Measurements from ENCODE around the gene MYPN. TPM values are rescaled to one million over a fixed set of nuclear protein-coding genes. Genes with fewer than 3 reads are reported as not detected.

MYPN gene
- total and polyA plus RNA-seq, 2 experiments from 2014 or later = not detected

- TF ChIP-seq REST (IDR thresholded peaks at IDR 0.05; ENCODE audit: unreplicated experiment) (no peak), JUNB (IDR thresholded peaks at IDR 0.05; ENCODE audit: unreplicated experiment) (no peak), CREB1 (CRISPR knock-in tag; IDR thresholded peaks at IDR 0.05; ENCODE audit: low read depth) (no peak), ZNF114 (CRISPR knock-in tag; IDR thresholded peaks at IDR 0.05) (no peak), EZH2phosphoT487 (IDR thresholded peaks at IDR 0.05; ENCODE audit: unreplicated experiment) (no peak), EZH2 (IDR thresholded peaks at IDR 0.05; ENCODE audit: low read depth, unreplicated experiment) (no peak), NANOG (IDR thresholded peaks at IDR 0.05; ENCODE audit: borderline replicate concordance) (no peak)
Observed at GRCh38 chr10:68167586-68168189, 58.4 kb downstream of the MYPN start (continued).

GRCh38 chr10:68171539-68172080, 62.3 kb downstream of the MYPN start:
- Histone ChIP-seq H3K9me2 (ENCODE audit: insufficient read depth) (0 out of 2 replicates have a peak, but pooled peaks cover 3% of the 10 kb centered on the region), H3K79me2 (replicated peaks; ENCODE audit: insufficient read depth) (no peaks in the 10 kb centered on the region), H4K20me1 (replicated peaks; ENCODE audit: insufficient read depth) (no peaks in the 10 kb centered on the region), H3F3A (replicated peaks; ENCODE audit: low read depth) (no peaks in the 10 kb centered on the region), H3K4me2 (no peak overlapping the region), H3K36me3 (ENCODE audit: insufficient read depth) (no peaks in the 10 kb centered on the region), H3K4me3 (no peak overlapping the region), H3K27me3 (ENCODE audit: insufficient read depth) (no peaks in the 10 kb centered on the region), H2AFZ (no peak overlapping the region), H3K27ac (ENCODE audit: low read depth) (no peak overlapping the region), H3K4me1 (ENCODE audit: insufficient read depth) (no peaks in the 10 kb centered on the region)
- Mint-ChIP-seq H3K27me3 (ENCODE audit: insufficient read depth, low read depth, poor library complexity) (peaks cover 3% of the 10 kb centered on the region), H3K36me3 (ENCODE audit: low read depth) (no peaks in the 10 kb centered on the region), H3K27ac (no peak overlapping the region), H3K9me3 (0 out of 3 replicates have a peak, but pooled peaks cover 3% of the 10 kb centered on the region), H3K4me1 (0 out of 3 replicates have a peak, but pooled peaks cover 2% of the 10 kb centered on the region), H3K4me3 (no peak overlapping the region)
- DNase-seq (ENCODE audit: low spot score) (no peak), ATAC-seq (no peak)
- TF ChIP-seq ZNF462 (CRISPR knock-in tag; IDR thresholded peaks at IDR 0.05) (no peak), ETS1 (IDR thresholded peaks at IDR 0.05) (no peak), EZH2 (IDR thresholded peaks at IDR 0.05; ENCODE audit: low read depth, unreplicated experiment) (no peak), ZNF331 (CRISPR knock-in tag; IDR thresholded peaks at IDR 0.05; ENCODE audit: low read depth) (no peak), STAT1 (IDR thresholded peaks at IDR 0.05; ENCODE audit: unreplicated experiment) (no peak), JUNB (IDR thresholded peaks at IDR 0.05; ENCODE audit: unreplicated experiment) (no peak), NANOG (IDR thresholded peaks at IDR 0.05; ENCODE audit: borderline replicate concordance) (no peak)
